Ishikawa (cell line): ENCODE data around the gene MCRS1.

Experiments used
- CEBPB ChIP-seq: IDR thresholded peaks from 2 replicates; pipeline ENCODE4 v1.6.1; 2012
- CREB1 ChIP-seq: IDR thresholded peaks from 2 replicates; pipeline ENCODE4 v1.6.1; 2012; ENCODE audit warnings: low read depth
- NFIC ChIP-seq: IDR thresholded peaks from 2 replicates; pipeline ENCODE4 v1.6.1; 2012
- REST ChIP-seq: IDR thresholded peaks from 2 replicates; pipeline ENCODE4 v1.6.1; 2012; ENCODE audit warnings: low read depth, mild to moderate bottlenecking
- TAF1 ChIP-seq: IDR thresholded peaks from 2 replicates; pipeline ENCODE4 v1.6.1; 2012; ENCODE audit warnings: low read depth, mild to moderate bottlenecking
- YY1 ChIP-seq: IDR thresholded peaks from 2 replicates; pipeline ENCODE4 v1.6.1; 2012; ENCODE audit warnings: low read depth

- no peak for TF ChIP-seq CEBPB
- TF ChIP-seq REST: no peak
- no peak for TF ChIP-seq CREB1
- TF ChIP-seq YY1: no peak
- TF ChIP-seq NFIC: no peak
- TF ChIP-seq TAF1: no peak
These were observed 17.9 kb downstream of the MCRS1 start for GRCh38 chr12:49549735-49550692.
